GM18907 (cell line): ENCODE measurements around the gene TUSC2.
"Not testable (repeated sequence)": the region's sequence is repeated elsewhere in the genome, so short reads cannot be mapped to it uniquely, and the experiment has no call there.

Experiments
- ATAC-seq: cut with Tn5 transposase; IDR thresholded peaks from one replicate; pipeline ENCODE4 v1.9.1; 2021; ENCODE audit warnings: mild to moderate bottlenecking, moderate library complexity; ENCODE audit not compliant: unreplicated experiment

The TUSC2 gene

DNA sequence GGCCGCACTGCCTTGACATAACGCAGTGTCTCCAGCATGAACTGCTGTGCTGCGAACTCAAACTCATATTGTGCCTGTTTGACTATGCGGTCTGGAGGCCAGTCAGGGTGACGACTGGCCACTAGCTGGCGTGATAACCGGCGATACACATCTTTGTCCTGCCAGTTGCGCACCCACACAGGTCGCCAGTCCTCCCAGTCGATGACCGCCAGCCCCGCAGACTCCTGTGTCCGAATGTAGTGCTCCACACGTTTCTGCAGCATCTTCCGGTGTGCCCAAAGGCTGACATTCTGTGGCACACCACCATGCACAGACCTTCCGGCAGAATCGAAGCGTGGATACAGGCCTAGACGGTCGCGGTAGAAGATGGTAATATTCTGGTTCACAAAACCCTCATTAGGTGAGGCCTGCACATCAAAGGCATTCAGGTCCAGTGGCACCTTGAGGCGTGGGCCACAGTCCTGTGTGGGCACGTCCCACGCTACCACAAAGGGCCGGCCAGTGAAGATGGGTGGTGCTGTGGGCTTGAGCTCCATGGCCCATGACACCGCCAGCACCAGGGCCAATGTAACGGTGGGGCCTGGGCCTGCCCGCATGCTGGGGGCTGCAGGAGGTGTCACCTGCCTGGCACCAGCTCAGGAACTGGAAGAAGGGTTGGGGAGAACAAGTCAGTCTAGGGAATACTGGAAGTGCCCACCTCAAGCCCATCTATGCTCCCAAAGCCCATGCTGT is 8.0 kb downstream of the TUSC2 start:
- ATAC-seq, result no peak

DNA sequence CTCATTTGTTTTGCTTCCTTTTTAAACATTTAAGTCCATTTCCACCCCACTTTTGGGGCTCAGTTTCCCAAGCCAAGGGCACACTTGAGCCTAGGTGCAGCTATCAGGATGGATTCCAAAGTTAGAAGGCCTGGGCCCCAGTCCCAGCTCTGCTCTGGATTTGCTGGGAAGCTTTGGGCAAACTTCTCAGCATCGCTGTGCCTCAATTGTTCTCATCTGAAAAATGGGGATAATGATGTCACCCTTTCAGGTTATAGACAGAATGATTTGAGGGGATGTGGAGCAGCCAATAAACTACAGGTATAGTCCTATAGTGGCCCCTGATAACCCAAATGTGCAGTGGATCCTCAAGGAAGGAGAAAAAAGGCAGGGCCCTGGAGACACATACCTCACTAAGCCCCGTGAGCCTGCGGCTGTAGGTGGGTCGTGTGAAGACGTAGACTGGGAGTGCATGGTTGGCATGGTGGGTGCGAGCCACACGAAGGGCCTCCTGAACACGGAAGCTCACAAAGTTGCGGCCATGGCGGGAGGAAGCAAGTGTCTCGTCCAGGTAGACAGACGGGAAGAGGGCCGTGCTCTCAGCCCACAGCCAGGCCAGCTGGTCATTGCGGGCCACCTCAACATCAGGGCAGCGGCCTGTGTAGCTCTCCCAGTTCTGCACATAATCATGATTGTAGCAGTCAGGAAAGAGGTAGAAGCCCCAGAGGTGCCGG is 8.7 kb downstream of the TUSC2 start:
- no peak for ATAC-seq

DNA sequence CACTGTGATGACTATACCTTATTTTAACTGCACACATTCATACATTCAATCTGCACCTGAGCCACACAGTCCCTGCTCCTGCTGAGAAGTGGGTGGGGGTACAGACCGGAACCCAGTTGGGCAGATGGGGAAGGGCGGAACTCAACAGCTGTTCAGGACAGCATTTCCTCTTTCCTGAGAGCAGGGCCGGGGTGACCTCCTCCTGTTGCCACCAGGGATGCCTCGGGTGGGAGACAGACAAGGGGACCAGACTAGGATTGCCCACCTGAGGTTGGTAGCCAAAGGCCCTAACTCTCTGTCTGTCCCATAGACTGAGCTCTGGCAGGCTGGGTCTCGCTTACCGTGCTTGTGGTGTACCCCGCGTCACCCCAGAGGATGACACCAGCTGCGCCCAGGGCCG is 9.4 kb downstream of the TUSC2 start:
- no peak for ATAC-seq

DNA sequence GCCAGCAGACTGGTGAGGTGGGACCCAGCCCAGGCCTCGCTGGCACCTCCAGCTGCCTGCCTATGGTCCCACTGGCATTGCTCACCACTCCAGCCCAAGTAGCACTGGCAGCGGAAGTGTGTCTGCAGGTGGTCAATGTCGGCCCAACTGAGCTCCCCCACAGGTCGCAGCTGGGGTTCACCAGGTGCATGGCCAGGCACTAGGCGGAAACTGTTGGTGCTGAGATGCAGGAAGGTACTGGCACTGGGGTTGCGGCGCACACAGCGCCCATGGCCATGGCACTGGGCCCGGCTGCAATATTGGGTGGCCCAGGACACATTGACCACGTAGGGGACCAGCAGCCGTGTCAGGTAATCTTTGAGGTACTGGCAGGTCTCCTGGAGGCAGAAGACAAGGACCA is 9.9 kb downstream of the TUSC2 start:
- no peak for ATAC-seq

DNA sequence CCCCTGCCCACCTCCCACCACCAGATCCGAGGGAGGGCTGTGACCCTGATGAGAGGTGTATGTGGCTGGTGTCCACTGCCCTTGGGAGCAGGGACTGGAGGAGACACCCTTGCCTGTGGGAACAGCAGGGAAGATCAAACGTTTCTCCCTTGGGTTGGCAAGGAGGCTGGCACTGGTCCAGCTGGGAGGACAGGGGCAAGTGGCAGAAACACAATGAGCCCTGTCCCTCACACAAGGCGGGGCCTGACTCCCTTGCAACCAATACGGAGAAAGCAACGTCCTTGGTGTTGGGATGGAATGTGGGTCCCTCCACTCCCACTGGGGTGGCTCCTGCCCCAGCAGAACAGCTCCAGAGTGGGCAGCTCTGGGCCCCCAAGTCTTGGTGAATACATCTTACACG is 10.7 kb downstream of the TUSC2 start:
- no peak for ATAC-seq

DNA sequence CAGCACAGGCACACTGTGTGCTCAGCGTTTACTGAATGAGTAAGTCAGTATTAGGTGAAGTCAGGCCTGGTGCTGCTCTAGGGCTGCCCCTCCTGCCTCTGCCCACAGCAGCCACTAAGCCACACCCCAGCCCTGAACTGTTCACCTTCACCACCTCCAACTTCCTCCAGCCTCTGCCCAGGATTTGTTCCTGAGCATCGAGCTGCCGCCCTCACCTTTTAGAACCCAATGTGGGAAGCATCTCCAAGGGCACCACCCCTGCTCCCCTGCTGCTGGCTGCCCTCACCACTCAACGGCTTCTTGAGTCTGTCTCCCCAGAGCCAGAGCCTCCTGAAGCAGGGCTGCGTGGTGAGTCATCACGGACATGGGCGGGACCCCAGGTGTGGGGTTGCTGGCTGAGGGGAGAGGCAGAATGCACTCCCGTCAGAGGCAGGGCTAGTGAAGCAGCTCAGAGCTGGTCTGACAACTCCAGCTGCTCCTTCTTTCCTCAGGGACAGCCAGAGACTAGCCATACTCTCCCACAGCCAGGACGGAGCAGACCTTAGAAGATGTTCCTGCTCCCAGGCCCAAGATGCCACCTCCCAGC is 11.3 kb downstream of the TUSC2 start:
- no peak for ATAC-seq

DNA sequence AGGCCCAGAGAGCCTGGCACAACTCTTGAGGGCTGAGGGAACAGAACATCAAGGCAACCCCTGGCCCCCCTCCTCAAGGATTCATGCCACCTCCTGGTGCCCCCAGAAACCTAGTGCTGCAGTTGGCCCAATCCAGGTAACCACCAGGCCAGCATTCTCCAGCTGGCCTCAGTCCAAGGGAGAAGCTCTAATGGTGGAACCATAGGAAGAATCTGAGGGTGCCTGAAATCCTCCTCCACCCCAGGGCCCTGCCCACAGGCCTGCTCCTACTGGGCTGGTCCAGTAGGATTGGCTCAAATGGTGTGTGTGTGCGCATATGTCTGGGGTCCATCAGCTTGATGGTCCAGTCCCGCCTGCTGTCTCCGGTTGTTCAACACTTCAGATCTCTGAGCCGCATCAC is 13.2 kb downstream of the TUSC2 start:
- no peak for ATAC-seq

DNA sequence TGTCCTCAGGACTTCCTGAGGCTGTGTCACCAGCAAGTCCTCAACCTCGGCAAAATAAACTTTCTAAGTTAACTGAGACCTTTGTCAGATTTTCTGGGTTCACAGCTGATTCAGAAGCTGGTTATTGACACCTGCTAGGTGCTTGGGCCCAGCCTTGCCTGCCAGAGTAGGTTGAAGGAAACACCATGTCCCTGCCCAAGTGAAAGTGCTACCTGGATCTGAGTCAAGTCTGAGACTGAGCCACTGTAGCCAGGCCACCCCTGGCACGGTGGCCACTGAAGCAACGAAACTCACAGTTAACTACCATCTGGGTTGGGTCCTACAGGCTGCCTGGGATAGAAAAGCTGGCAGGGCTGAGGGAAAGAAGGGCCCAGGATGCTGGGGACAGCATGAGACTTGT is 13.7 kb downstream of the TUSC2 start:
- ATAC-seq, result no peak

DNA sequence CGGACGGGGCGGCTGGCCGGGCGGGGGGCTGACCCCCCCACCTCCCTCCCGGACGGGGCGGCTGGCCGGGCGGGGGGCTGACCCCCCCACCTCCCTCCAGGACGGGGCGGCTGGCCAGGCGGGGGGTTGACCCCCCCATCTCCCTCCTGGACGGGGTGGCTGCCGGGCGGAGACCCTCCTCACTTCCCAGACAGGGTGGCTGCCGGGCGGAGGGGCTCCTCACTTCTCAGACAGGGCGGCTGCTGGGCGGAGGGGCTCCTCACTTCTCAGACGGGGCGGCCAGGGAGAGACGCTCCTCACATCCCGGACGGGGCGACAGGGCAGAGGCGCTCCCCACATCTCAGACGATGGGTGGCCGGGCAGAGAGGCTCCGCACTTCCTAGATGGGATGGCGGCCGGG is 16.0 kb downstream of the TUSC2 start:
- not testable (repeated sequence) for ATAC-seq

DNA sequence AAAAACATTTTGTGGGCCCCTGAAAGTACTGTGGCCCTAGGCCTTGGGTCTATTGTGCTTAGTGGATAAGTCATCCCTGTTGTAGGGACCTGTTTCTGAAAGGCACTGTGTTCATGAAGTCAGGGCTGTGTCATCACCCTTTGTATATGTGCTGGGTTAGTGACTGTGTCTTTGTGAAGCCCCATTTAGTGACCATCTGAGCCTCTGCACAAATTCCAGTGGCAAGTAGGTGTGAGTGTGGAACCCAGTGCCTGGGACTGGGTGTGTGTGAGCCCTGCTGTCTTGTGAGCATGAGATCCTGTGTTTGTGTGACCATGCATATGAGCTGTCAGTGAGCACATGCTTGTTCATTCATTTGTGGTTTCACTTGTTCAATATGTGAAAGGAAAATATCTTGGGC is 23.4 kb downstream of the TUSC2 start:
- ATAC-seq, result no peak

DNA sequence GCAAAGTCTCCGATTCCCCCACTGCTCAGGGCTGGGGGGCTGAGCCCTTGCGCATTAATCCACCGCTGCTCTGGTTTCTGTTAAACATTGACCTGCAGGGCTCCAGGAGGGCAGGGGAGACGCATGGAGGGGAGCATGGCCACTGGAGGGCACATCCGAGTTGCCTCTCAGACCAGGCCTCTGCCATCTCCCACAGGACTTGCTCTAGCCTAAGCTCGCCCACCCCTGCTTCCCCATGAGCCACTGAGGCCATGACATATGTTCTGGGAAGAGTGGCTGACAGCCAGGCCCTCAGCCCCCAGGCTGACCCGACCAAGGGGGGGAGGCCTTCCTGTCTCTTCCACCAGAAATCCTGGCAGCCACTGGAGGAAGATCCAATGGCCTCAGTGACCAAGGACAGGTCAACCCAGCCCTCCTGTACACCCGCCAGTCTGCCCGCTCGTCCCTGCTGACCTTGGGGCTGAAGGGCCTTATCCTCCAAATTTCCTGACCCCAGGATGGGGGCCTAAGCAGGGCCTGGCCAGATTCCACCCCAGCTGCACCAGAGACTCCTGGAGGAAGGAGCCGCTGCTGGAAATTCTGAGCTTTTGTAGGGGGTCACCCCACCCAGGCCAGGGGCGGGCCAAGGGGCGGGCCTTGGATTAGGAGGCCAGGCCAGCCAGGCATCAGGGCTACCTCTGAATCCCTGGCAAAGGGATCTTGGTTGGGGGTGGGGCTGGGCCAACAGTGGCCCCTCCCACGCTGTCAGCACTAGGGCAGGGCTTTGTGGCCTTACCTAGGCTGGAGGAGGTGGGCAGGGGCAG is 24.8 kb downstream of the TUSC2 start, which contains the start of gene HYAL1:
Gene HYAL1 (minus strand): TSS at position 562 of the 803 bp plus-strand sequence. CDS start 618 bp downstream, outside the sequence.
- no peak for ATAC-seq

DNA sequence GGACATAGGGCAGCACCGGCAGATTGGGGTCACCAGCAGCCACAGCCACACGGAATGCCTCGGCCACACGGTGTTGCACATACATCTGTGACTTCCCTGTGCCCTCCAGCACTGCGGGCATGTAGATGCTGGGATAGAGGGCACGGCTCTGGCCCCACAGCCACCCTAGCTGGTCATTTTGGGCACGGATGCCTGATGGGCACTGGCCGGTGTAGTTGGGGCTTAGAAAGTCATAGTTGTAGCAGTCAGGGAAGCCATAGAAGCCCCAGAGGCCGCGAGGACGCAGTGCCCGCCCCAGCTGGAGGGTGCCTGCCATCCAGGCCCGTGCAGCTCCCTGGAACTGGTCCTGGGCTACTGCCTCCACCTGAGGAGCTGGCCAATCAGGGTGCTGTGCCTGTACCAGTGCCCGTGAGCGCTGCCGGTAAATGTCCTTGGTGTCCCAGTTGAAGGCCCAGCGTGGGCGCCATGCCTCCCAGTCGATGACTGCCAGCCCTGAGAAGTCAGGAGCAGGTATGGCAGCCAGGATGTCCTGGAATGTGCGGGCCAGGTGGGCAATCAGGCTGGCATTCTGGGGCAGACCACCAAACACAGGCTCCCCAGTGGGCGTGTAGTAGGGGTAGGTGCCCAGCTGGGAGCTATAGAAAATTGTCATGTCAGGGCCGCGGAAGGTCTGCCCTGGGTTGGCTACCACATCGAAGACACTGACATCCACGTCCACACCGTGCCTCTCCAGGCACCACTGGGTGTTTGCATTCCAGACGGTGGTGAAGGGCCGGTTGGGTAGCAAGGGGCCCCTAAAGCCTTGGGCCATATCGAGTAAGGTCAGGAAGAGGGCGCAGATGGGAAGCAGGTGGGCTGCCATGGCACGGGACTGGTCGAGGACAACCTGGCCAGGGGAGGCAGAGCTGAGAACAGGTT is 25.7 kb downstream of the TUSC2 start:
- no peak for ATAC-seq

DNA sequence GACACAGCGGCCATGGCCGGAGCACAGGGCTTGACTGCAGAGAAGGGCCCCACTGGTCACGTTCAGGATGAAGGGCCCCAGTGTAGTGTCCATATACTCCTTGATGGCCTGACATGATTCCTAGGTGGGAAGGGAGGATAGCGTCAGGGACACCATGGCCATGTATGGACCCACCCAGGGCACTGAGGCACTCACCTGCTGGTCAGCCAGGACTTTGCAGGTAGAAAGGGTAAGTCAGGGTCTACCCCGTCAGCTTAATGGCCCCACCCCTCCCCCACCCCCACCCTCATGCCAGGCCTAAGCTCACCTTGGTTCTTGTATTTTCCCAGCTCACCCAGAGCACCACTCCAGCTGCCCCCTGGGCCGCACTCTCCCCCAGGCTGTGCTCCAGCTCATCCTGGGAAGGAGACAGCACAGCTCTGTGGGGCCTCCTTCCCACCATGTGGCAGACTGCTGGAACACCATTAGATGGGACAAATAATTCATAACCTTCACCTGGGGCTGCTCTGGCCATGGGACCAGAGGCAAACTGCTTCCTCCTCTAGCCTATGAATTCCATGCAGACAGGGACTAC is 27.3 kb downstream of the TUSC2 start:
- no peak for ATAC-seq

DNA sequence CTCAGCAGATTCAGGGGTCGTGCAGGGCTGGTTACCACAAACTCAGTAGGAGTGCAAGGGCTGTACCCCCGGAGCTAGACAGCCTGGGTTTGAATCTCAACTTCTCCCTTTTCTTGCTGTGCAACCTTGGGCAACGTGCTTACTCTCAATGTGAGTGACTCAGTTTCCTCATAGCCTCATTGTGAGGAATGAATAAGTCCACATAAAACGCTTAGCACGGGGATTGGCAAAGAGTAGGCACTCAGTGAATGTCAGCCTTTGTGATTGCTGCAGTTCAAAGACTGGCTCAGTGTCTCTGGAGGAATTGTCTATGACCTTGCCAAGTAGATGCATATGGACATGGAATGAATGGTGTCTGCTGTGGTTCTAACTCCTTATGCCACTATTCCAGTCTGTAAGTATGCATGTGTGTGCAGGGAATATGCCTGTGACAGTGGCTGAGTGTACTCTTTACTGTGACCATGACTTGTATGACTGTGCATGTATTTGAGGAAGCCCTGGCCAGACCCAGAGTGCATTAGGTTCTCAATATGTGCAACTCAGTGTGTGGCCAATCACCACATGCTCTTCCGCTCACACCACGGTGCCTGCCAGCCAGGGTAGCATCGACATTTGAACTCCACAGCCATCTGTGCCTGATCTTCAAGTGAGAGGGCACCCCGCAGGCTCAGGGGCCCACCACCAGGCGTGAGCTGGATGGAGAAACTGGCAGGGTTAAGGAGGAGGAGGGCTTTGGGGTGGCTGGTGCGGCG is 27.9 kb downstream of the TUSC2 start:
- no peak for ATAC-seq

DNA sequence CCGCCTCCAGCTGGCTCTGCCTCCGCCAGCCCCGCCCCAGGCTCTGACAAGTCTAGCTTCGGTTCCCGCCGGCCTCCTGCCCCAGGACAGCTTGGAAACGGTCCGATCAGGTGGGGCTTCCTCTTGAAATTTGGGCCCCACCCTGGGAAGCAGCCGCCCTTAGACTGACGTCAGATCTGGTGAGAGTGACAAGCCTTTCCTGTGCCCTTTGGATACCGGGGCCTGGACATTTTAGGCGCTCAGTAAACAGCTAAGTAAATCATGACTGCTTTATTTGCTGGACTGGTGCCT is 28.4 kb downstream of the TUSC2 start:
- no peak for ATAC-seq

DNA sequence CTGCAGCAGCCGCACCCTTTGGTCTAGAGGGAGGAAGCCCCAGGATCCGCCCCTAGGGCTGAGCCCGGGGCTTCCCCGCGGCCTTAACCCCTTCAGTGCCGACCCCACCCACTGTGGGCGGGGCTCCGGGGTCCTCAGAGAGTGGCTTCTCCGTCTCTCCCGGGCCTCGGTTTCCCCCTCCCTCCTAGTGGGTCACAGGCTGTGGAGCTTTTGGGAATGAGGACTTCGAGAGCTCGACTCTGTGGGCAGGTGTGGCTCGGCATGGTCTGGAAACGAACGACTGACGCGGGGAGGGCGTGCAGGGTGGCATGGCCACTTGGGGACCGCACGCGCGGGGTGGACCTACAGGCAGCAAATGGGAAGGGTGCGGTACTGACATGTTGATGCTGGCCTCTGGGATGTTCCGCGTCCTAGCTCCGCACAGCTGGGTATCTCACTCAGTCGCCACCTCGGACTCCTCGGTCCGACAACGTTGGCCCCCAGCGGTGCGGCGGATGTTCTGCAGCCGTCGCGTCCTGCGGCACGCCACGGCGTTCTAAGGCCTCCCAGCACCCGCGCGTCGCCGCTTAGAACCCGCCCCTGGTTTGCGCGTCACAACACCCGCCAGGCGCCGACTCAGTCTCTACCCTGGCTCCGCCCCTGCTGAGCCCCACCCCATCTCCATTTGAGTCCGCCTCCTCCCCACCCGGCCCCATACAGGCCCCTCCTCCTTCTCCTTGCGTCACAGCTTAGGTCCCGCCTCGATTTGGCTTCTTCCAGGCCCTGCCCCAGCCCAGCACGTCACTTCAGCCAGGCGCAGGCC is 29.0 kb downstream of the TUSC2 start, which contains the start of the genes HYAL3 and NAA80:
Gene HYAL3 (minus strand): TSS at position 570 of the 802 bp plus-strand sequence. CDS start 3,803 bp downstream, outside the sequence.
Gene NAA80 (minus strand): TSS at position 570 of the 802 bp plus-strand sequence. CDS start 1,942 bp downstream, outside the sequence.
- peak; percentile 81 for ATAC-seq

DNA sequence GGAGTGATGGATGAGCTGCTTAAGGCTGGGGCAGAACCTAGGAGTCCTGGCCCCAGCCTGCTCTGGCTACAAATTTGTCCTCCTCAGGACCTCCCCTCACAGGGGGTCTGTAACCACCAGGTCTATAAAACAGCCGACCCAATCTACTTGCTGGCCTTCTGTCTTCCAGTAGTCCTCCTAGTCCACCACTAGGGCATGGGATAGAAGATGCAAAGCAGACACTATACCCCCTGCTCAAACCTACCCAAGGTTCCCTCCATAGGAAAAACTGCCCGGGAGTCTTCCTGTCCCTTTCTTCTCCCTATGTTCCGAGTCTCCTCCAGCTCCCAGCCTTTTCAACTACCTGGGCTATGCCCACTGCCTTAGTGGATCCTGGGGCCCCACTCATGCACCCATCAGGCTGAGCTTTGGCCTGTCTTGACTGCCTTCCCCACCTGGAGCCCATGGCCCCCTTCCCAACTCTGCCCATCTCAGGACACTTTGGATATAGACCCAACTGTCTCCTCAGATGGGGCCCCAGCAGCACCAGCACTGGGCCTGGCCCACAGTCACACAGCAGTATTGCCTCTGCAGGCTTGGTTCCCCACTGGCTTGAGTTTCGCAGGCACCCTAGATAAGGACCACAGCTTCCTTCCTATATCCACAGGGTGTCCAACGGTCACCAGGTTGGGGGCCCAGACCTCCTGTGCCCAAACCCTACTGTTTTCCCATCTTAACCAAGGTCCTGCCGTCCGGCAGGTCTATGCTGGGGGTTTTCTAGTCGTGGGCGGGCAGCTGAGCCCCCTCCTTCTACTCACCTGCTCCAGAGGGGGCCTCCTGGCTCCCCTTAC is 29.9 kb downstream of the TUSC2 start:
- no peak for ATAC-seq
